GM23338 (cell line): ENCODE measurements around the gene HARS2. TPM values are rescaled to one million over a fixed set of nuclear protein-coding genes. Genes with fewer than 3 reads are reported as not detected.

Experiments used
- ATAC-seq: fragments of 200-7000 bp; cut with Tn5 transposase; 3 replicates; pipeline ENCODE4 v1.9.1; 2020
- DNase-seq: peaks from one replicate; pipeline ENCODE4 v3.0.0-alpha.2; 2015; ENCODE audit warnings: low spot score
- H2AFZ ChIP-seq: fragments of 200-600 bp; sonication (generic); 2 replicates; pipeline ENCODE4 v1.8.0; 2016; ENCODE audit warnings: antibody characterized with exemption, mild to moderate bottlenecking, moderate library complexity
- H3F3A ChIP-seq: fragments of 200-600 bp; sonication (generic); replicated peaks from 2 replicates; pipeline ENCODE4 v1.8.0; 2017; ENCODE audit warnings: antibody characterized with exemption, mixed run types, low read depth
- H3K27ac ChIP-seq: fragments of 200-600 bp; sonication (generic); 2 replicates; pipeline ENCODE4 v1.6.1; 2016; ENCODE audit warnings: low read depth
- H3K27me3 ChIP-seq: fragments of 200-600 bp; sonication (generic); 2 replicates; pipeline ENCODE4 v1.8.0; 2016; ENCODE audit warnings: mild to moderate bottlenecking, mixed run types, moderate library complexity; ENCODE audit not compliant: insufficient read depth
- H3K36me3 ChIP-seq: fragments of 200-600 bp; sonication (generic); 2 replicates; pipeline ENCODE4 v1.8.0; 2016; ENCODE audit warnings: mild to moderate bottlenecking; ENCODE audit not compliant: insufficient read depth
- H3K4me1 ChIP-seq: fragments of 200-600 bp; sonication (generic); 2 replicates; pipeline ENCODE4 v1.8.0; 2016; ENCODE audit warnings: mild to moderate bottlenecking, moderate library complexity; ENCODE audit not compliant: insufficient read depth
- H3K4me2 ChIP-seq: fragments of 200-600 bp; sonication (generic); 2 replicates; pipeline ENCODE4 v1.7.1; 2017; ENCODE audit warnings: mixed run types
- H3K4me3 ChIP-seq: fragments of 200-600 bp; sonication (generic); 2 replicates; pipeline ENCODE4 v1.6.1; 2016; ENCODE audit warnings: mixed run types
- H3K79me2 ChIP-seq: fragments of 200-600 bp; sonication (generic); replicated peaks from 2 replicates; pipeline ENCODE4 v1.8.0; 2017; ENCODE audit warnings: mild to moderate bottlenecking; ENCODE audit not compliant: insufficient read depth
- H3K9me2 ChIP-seq: fragments of 200-600 bp; sonication (generic); 2 replicates; pipeline ENCODE4 v1.8.0; 2017; ENCODE audit not compliant: insufficient read depth
- H4K20me1 ChIP-seq: fragments of 200-600 bp; sonication (generic); replicated peaks from 2 replicates; pipeline ENCODE4 v1.8.0; 2017; ENCODE audit warnings: mild to moderate bottlenecking; ENCODE audit not compliant: insufficient read depth
- H3K27ac Mint-ChIP-seq: 2 replicates; pipeline ENCODE4 v1.8.0; 2020; ENCODE audit warnings: inconsistent platforms, mild to moderate bottlenecking, moderate library complexity, mixed read lengths
- H3K27me3 Mint-ChIP-seq: 3 replicates; pipeline ENCODE4 v1.8.0; 2022; ENCODE audit warnings: low read depth, mild to moderate bottlenecking, moderate library complexity, mixed read lengths, inconsistent platforms; ENCODE audit not compliant: insufficient read depth, poor library complexity
- H3K36me3 Mint-ChIP-seq: 3 replicates; pipeline ENCODE4 v1.8.0; 2021; ENCODE audit warnings: low read depth, mild to moderate bottlenecking, inconsistent platforms, moderate library complexity, mixed read lengths
- H3K4me1 Mint-ChIP-seq: 3 replicates; pipeline ENCODE4 v1.8.0; 2020; ENCODE audit warnings: mild to moderate bottlenecking, inconsistent platforms, mixed read lengths
- H3K4me3 Mint-ChIP-seq: 3 replicates; pipeline ENCODE4 v1.8.0; 2021; ENCODE audit warnings: moderate library complexity, mild to moderate bottlenecking, inconsistent platforms, mixed read lengths
- H3K9me3 Mint-ChIP-seq: 3 replicates; pipeline ENCODE4 v1.8.0; 2020; ENCODE audit warnings: moderate library complexity, mild to moderate bottlenecking, inconsistent platforms, mixed read lengths
- CREB1 ChIP-seq: fragments of 250-450 bp; sonication (Bioruptor Pico); IDR thresholded peaks from 2 replicates; pipeline ENCODE4 v1.5.0; 2020; ENCODE audit warnings: low read depth, mild to moderate bottlenecking, moderate library complexity
- EZH2 ChIP-seq: fragments of 200-600 bp; sonication (generic); IDR thresholded peaks from one replicate; pipeline ENCODE4 v1.8.0; 2017; ENCODE audit warnings: antibody characterized with exemption, mild to moderate bottlenecking, low read depth; ENCODE audit not compliant: unreplicated experiment
- JUNB ChIP-seq: IDR thresholded peaks from one replicate; pipeline ENCODE4 v1.6.1; 2016; ENCODE audit warnings: antibody characterized with exemption; ENCODE audit not compliant: unreplicated experiment
- NANOG ChIP-seq: IDR thresholded peaks from 2 replicates; pipeline ENCODE4 v1.6.1; 2016; ENCODE audit warnings: antibody characterized with exemption, borderline replicate concordance
- POLR2AphosphoS5 ChIP-seq: IDR thresholded peaks from 2 replicates; pipeline ENCODE4 v1.6.1; 2016; ENCODE audit warnings: antibody characterized with exemption, low read depth
- ZNF114 ChIP-seq: fragments of 250-450 bp; sonication (Bioruptor Pico); IDR thresholded peaks from 2 replicates; pipeline ENCODE4 v1.5.0; 2020; ENCODE audit warnings: mild to moderate bottlenecking, moderate library complexity
- ZNF331 ChIP-seq: fragments of 250-450 bp; sonication (Bioruptor Pico); IDR thresholded peaks from 2 replicates; pipeline ENCODE4 v1.5.0; 2020; ENCODE audit warnings: low read depth, mild to moderate bottlenecking, moderate library complexity
- polyA plus RNA-seq: library from polyadenylated mRNA; unstranded; fragments of >200 nt; fragmentation: Nextera tagmentation; extraction: Ambion mirVana; gene quantifications from 2 replicates; pipeline ENCODE4 v1.2.1, GENCODE V29; 2016
- total RNA-seq: library from RNA; depleted of rRNA; stranded (reverse); fragments of >200 nt; shearing (Covaris generic); gene quantifications from 2 replicates; pipeline ENCODE4 v1.2.3, GENCODE V29; 2014
- TF ChIP-seq, protein P1 (sequence below): fragments of 250-450 bp; sonication (Bioruptor Pico); IDR thresholded peaks from 2 replicates; pipeline ENCODE4 v1.5.0; 2020; ENCODE audit warnings: mild to moderate bottlenecking, moderate library complexity
- TF ChIP-seq, protein P2 (sequence below), 2 experiments: fragments of 200-600 bp in 1 of 2; sonication (generic) in 1 of 2; conservative IDR thresholded peaks; 2 replicates each; pipeline versions ENCODE4 v1.5.1 to v1.6.1; 2016 to 2017; ENCODE audit warnings: antibody characterized with exemption in 2 of 2, low read depth in 2 of 2, mild to moderate bottlenecking in 2 of 2, moderate library complexity in 1 of 2
- TF ChIP-seq, protein P3 (sequence below): IDR thresholded peaks from one replicate; pipeline ENCODE4 v1.6.1; 2018; ENCODE audit warnings: antibody characterized with exemption; ENCODE audit not compliant: unreplicated experiment

The HARS2 gene
- total and polyA plus RNA-seq, 2 experiments from 2014 or later, result 14.4 to 21.6 TPM

DNA sequence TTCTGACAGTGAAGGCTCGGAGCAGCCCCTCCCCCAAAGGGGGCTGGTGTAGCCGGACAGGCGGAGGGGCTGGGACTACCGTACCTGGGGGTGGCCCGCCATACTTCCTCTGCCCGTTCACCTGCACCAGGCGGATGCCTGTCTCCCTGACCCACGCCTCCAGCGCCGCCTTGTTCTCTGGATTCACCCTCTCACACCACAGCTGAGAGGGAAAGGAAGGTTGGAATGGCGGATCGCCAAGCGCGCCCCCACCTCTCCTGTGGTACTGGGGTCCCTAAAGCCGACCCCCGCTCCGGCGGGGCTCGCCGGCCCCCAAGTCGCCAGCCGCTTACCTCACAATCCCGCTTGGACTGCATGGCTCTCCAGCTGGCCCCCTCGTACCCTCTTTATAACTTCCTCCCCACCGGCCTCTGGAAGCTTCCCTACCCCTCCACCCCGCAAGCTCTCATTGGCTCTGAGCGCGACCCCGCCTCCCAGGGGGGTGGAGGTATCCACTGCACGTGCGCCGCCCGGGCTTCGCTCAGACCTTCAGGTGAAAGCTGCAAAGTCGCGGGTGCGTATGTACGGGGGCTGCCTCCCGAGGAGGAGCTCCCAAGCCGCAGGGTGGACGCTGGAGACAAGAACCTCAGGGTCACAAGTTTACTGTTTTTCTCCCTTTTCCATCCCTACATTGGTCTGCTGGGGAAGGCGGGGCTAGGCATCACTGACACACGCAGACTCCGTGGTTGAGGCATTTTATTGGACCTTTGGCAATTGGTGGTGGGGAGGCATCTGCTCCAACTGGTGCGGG is 17.9 kb upstream of the HARS2 start, which contains the start of gene DND1:
TSS of gene DND1 (minus strand) at position 390 of the 790 bp plus-strand sequence. CDS start at position 356, 34 bp downstream.
- H3K36me3 Mint-ChIP-seq, result peaks cover 77% of the 10 kb centered on the region

More for the DNA sequence above, 17.9 kb upstream of the HARS2 start, which contains the start of gene DND1:
- Histone ChIP-seq H4K20me1 (no peaks in the 10 kb centered on the region), H3F3A (peaks cover 14% of the 10 kb centered on the region; the same call in 1 of the 2 replicates), H3K79me2 (no peaks in the 10 kb centered on the region), H3K4me1 (peaks cover 6% of the 10 kb centered on the region), H3K4me3 (peak within 1 kb of the TSS; percentile 57), H3K9me2 (no peaks in the 10 kb centered on the region), H3K4me2 (peak within 1 kb of the TSS; percentile 71), H3K27ac (peak within 1 kb of the TSS; percentile 55; the same call in 1 of the 2 replicates), H3K36me3 (peaks cover 14% of the 10 kb centered on the region; the same call in 1 of the 2 replicates), H3K27me3 (no peaks in the 10 kb centered on the region), H2AFZ (peak within 1 kb of the TSS; percentile 52; the same call in 1 of the 2 replicates)
- TF ChIP-seq POLR2AphosphoS5, result no peak
- no peak for TF ChIP-seq JUNB
- no peak for TF ChIP-seq ZNF331
- TF ChIP-seq, protein P1, sequence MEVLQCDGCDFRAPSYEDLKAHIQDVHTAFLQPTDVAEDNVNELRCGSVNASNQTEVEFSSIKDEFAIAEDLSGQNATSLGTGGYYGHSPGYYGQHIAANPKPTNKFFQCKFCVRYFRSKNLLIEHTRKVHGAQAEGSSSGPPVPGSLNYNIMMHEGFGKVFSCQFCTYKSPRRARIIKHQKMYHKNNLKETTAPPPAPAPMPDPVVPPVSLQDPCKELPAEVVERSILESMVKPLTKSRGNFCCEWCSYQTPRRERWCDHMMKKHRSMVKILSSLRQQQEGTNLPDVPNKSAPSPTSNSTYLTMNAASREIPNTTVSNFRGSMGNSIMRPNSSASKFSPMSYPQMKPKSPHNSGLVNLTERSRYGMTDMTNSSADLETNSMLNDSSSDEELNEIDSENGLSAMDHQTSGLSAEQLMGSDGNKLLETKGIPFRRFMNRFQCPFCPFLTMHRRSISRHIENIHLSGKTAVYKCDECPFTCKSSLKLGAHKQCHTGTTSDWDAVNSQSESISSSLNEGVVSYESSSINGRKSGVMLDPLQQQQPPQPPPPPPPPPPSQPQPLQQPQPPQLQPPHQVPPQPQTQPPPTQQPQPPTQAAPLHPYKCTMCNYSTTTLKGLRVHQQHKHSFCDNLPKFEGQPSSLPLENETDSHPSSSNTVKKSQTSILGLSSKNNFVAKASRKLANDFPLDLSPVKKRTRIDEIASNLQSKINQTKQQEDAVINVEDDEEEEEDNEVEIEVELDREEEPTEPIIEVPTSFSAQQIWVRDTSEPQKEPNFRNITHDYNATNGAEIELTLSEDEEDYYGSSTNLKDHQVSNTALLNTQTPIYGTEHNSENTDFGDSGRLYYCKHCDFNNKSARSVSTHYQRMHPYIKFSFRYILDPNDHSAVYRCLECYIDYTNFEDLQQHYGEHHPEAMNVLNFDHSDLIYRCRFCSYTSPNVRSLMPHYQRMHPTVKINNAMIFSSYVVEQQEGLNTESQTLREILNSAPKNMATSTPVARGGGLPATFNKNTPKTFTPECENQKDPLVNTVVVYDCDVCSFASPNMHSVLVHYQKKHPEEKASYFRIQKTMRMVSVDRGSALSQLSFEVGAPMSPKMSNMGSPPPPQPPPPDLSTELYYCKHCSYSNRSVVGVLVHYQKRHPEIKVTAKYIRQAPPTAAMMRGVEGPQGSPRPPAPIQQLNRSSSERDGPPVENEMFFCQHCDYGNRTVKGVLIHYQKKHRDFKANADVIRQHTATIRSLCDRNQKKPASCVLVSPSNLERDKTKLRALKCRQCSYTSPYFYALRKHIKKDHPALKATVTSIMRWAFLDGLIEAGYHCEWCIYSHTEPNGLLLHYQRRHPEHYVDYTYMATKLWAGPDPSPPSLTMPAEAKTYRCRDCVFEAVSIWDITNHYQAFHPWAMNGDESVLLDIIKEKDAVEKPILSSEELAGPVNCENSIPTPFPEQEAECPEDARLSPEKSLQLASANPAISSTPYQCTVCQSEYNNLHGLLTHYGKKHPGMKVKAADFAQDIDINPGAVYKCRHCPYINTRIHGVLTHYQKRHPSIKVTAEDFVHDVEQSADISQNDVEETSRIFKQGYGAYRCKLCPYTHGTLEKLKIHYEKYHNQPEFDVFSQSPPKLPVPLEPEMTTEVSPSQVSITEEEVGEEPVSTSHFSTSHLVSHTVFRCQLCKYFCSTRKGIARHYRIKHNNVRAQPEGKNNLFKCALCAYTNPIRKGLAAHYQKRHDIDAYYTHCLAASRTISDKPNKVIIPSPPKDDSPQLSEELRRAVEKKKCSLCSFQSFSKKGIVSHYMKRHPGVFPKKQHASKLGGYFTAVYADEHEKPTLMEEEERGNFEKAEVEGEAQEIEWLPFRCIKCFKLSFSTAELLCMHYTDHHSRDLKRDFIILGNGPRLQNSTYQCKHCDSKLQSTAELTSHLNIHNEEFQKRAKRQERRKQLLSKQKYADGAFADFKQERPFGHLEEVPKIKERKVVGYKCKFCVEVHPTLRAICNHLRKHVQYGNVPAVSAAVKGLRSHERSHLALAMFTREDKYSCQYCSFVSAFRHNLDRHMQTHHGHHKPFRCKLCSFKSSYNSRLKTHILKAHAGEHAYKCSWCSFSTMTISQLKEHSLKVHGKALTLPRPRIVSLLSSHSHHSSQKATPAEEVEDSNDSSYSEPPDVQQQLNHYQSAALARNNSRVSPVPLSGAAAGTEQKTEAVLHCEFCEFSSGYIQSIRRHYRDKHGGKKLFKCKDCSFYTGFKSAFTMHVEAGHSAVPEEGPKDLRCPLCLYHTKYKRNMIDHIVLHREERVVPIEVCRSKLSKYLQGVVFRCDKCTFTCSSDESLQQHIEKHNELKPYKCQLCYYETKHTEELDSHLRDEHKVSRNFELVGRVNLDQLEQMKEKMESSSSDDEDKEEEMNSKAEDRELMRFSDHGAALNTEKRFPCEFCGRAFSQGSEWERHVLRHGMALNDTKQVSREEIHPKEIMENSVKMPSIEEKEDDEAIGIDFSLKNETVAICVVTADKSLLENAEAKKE (CRISPR knock-in tag), result no peak
- TF ChIP-seq EZH2, result no peak
- no peak for TF ChIP-seq NANOG
- no peak for TF ChIP-seq ZNF114 (CRISPR knock-in tag)
- TF ChIP-seq, protein P2, sequence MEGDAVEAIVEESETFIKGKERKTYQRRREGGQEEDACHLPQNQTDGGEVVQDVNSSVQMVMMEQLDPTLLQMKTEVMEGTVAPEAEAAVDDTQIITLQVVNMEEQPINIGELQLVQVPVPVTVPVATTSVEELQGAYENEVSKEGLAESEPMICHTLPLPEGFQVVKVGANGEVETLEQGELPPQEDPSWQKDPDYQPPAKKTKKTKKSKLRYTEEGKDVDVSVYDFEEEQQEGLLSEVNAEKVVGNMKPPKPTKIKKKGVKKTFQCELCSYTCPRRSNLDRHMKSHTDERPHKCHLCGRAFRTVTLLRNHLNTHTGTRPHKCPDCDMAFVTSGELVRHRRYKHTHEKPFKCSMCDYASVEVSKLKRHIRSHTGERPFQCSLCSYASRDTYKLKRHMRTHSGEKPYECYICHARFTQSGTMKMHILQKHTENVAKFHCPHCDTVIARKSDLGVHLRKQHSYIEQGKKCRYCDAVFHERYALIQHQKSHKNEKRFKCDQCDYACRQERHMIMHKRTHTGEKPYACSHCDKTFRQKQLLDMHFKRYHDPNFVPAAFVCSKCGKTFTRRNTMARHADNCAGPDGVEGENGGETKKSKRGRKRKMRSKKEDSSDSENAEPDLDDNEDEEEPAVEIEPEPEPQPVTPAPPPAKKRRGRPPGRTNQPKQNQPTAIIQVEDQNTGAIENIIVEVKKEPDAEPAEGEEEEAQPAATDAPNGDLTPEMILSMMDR (conservative IDR thresholded peaks at IDR 0.05; ENCODE audit: low read depth in 2 of 2), result no peak
- TF ChIP-seq CREB1 (CRISPR knock-in tag), result no peak
- TF ChIP-seq, protein P3, sequence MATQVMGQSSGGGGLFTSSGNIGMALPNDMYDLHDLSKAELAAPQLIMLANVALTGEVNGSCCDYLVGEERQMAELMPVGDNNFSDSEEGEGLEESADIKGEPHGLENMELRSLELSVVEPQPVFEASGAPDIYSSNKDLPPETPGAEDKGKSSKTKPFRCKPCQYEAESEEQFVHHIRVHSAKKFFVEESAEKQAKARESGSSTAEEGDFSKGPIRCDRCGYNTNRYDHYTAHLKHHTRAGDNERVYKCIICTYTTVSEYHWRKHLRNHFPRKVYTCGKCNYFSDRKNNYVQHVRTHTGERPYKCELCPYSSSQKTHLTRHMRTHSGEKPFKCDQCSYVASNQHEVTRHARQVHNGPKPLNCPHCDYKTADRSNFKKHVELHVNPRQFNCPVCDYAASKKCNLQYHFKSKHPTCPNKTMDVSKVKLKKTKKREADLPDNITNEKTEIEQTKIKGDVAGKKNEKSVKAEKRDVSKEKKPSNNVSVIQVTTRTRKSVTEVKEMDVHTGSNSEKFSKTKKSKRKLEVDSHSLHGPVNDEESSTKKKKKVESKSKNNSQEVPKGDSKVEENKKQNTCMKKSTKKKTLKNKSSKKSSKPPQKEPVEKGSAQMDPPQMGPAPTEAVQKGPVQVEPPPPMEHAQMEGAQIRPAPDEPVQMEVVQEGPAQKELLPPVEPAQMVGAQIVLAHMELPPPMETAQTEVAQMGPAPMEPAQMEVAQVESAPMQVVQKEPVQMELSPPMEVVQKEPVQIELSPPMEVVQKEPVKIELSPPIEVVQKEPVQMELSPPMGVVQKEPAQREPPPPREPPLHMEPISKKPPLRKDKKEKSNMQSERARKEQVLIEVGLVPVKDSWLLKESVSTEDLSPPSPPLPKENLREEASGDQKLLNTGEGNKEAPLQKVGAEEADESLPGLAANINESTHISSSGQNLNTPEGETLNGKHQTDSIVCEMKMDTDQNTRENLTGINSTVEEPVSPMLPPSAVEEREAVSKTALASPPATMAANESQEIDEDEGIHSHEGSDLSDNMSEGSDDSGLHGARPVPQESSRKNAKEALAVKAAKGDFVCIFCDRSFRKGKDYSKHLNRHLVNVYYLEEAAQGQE, result no peak
- H3K27ac Mint-ChIP-seq, result no peak within 1 kb of the TSS
- DNase-seq (peak; percentile 76), ATAC-seq (peak; percentile 71)
- peaks cover 9% of the 10 kb centered on the region for H3K4me1 Mint-ChIP-seq
- peaks cover 9% of the 10 kb centered on the region for H3K27me3 Mint-ChIP-seq
- peak within 1 kb of the TSS; percentile 47 for H3K4me3 Mint-ChIP-seq
- H3K9me3 Mint-ChIP-seq, result no peaks in the 10 kb centered on the region
